Measurements from ENCODE around the gene SERPINB1. TPM values are rescaled to one million over a fixed set of nuclear protein-coding genes. Genes with fewer than 3 reads are reported as not detected.

The SERPINB1 gene
- total and polyA plus RNA-seq, 9 of the 15 experiments (the other 6 are each of a cell fraction or from before 2014, with no cell fraction given): 33.9 to 108 (median 63.8) TPM

- TF ChIP-seq MAZ (CRISPR knock-in tag; conservative IDR thresholded peaks at IDR 0.05 in 1 of 2, IDR thresholded peaks at IDR 0.05 in 1 of 2) (no peak), THRB (CRISPR knock-in tag; conservative IDR thresholded peaks at IDR 0.05) (peak; percentile 96), MXD1 (CRISPR knock-in tag; IDR thresholded peaks at IDR 0.05; ENCODE audit: borderline replicate concordance, poor library complexity, severe bottlenecking) (no peak), NCOR1 (IDR thresholded peaks at IDR 0.05) (no peak), POLR2B (IDR thresholded peaks at IDR 0.05; ENCODE audit: low read depth, partially characterized antibody) (peak; percentile 73), ZNF174 (CRISPR knock-in tag; IDR thresholded peaks at IDR 0.05) (no peak), ZBTB11 (CRISPR knock-in tag; IDR thresholded peaks at IDR 0.05) (no peak), HNRNPK (IDR thresholded peaks at IDR 0.05; ENCODE audit: low read depth, low read length, poor library complexity, severe bottlenecking) (no peak), HDGF (IDR thresholded peaks at IDR 0.05) (peak; percentile 83; the same call in 1 of the 2 replicates), POLR3G (IDR thresholded peaks at IDR 0.05; ENCODE audit: extremely low read depth, insufficient read length, insufficient replicate concordance) (no peak), EHMT2 (IDR thresholded peaks at IDR 0.05) (0 out of 2 replicates have a peak, but pooled peaks have one; percentile 66), FOS (IDR thresholded peaks at IDR 0.05; ENCODE audit: extremely low read depth, insufficient read length) (no peak), NCOA2 (IDR thresholded peaks at IDR 0.05; ENCODE audit: partially characterized antibody in 2 of 2) (no peak), KLF1 (tag; IDR thresholded peaks at IDR 0.05) (no peak), ZBTB43 (CRISPR knock-in tag; IDR thresholded peaks at IDR 0.05) (no peak), DPF2 (IDR thresholded peaks at IDR 0.05) (no peak)
- TF ChIP-seq, protein P1, sequence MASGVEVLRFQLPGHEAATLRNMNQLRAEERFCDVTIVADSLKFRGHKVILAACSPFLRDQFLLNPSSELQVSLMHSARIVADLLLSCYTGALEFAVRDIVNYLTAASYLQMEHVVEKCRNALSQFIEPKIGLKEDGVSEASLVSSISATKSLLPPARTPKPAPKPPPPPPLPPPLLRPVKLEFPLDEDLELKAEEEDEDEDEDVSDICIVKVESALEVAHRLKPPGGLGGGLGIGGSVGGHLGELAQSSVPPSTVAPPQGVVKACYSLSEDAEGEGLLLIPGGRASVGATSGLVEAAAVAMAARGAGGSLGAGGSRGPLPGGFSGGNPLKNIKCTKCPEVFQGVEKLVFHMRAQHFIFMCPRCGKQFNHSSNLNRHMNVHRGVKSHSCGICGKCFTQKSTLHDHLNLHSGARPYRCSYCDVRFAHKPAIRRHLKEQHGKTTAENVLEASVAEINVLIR (CRISPR knock-in tag; IDR thresholded peaks at IDR 0.05): no peak
- TF ChIP-seq, protein P2, sequence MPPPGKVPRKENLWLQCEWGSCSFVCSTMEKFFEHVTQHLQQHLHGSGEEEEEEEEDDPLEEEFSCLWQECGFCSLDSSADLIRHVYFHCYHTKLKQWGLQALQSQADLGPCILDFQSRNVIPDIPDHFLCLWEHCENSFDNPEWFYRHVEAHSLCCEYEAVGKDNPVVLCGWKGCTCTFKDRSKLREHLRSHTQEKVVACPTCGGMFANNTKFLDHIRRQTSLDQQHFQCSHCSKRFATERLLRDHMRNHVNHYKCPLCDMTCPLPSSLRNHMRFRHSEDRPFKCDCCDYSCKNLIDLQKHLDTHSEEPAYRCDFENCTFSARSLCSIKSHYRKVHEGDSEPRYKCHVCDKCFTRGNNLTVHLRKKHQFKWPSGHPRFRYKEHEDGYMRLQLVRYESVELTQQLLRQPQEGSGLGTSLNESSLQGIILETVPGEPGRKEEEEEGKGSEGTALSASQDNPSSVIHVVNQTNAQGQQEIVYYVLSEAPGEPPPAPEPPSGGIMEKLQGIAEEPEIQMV (tag; conservative IDR thresholded peaks at IDR 0.05; ENCODE audit: low read depth): no peak
Measured at GRCh38 chr6:2834262-2834661, 7.4 kb downstream of the SERPINB1 start (continued).
